ENCODE results near the gene HNRNPC.
"Not testable (repeated sequence)": the region's sequence is repeated elsewhere in the genome, so short reads cannot be mapped to it uniquely, and the experiment has no call there.

The HNRNPC gene

DNA sequence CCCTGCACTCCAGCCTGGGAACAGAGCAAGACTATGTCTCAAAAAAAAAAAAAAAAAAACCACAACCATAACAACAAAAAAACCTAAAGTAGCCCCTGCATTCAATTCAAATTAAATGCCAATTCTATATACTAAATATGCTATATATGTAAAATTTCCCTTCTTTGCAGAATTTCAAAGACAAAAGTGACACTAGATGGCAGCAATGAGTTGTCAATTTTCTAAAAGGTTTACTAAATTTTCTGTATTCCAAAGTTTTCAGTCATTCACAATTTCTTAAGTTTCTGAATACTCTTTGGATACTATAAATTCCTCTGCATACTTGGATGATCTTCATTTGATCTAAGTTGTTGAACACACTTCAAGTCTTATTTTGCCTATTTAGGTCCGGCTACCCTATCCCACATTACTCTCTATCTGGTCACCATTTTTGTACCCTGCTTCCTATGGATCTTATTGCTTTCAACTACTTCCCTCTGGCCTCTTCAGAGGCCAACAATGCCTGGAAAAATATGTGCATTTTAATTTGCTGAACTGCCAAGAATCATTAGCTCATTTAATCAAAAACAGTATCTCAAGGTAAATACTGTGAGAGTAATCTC is 27.9 kb downstream of the HNRNPC start:
- DNase-seq, result no peak

- no peak for DNase-seq
These were observed 28.8 kb downstream of the HNRNPC start for GRCh38 chr14:21240417-21240816.

DNA sequence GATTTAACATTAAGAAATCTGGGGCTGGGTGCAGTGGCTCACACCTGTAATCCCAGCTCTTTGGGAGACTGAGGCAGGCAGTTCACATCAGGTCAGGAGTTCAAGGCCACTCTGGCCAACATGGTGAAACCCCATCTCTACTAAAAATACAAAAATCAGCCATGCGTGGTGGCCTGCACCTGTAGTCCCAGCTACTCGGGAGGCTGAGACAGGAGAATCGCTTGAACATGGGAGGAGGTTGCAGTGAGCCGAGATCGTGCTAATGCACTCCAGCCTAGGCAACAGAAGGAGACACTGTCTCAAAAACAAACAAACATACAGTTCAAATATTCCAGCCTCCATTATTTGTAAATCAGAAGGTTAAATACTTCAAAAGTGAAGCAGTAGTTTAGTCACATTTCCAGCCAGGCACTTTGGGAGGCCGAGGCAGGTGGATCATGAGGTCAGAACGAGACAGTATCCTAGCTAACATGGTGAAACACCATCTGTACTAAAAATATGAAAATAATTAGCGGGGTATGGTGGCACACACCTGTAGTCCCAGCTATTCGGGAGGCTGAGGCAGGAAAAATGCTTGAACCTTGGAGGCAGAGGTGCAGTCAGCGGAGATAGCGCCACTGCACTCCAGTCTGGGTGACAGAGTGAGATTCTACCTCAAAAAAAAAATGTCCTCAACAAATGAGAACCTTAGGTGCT is 30.3 kb downstream of the HNRNPC start:
- no peak for DNase-seq

DNA sequence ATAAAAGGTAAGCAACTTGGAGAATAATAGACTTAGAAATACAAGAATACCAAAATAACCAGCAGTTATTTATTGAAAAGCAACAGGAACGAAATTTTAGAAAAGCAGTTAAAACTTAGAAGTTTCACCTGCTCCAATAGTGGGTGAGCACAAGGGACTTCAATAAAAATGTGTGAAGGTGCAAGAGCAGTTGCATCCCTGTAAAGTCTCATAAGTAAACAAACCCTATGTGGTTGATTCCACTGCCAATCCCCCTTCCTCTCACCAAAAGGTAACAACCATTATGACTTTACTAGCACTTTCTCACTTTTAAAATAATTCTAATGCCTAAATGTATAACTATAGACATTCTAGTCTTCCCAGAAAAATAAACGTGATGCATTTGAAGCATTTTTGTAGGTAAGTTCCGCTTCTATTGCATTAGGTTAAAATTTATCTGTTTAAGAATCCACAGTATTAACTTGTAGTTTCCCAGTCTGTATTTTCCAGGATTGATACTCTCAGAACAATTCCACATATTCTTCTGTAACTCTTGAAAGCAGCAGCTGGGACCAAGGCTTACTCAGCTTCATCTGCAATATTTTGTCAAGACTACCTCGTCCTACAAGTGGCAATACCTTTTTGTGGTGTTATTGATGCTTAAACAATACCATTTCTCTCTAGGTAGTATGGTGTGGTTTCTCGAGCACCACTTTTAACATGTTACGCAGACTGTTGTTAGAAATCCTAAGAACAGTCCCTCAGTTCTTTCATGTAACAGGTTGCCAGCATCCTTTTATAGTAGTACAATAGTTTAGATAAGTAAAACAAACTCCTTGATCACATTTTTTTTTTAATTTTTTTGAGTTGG is 32.1 kb downstream of the HNRNPC start:
- DNase-seq, result no peak

- no peak for DNase-seq
These were observed 35.1 kb downstream of the HNRNPC start for GRCh38 chr14:21234112-21234511.

- DNase-seq, result no peak
These were observed 35.7 kb downstream of the HNRNPC start for GRCh38 chr14:21233457-21234076.

GRCh38 chr14:21231020-21231652 is 38.1 kb downstream of the HNRNPC start:
- no peak for DNase-seq

DNA sequence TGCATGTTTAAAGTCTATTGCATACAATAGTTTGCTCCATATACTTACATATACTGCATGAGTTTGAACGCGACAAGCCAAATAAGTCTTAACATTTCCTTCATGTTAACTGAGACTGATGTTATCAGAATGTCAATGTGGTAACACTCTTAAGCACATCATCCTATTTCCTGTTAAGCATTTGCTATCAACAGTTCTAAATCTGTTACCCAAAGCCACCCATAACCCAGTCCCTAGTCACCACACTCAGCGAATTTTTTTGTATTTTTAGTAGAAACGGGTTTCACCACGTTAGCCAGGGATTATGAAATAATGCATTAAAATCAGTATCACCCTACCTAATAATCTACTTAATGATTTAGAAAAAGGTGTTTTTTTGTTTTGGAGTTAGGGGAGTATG is 39.4 kb downstream of the HNRNPC start:
- peak; percentile 43 for DNase-seq

GRCh38 chr14:21227981-21228380 is 41.3 kb downstream of the HNRNPC start:
- DNase-seq, result no peak

DNA sequence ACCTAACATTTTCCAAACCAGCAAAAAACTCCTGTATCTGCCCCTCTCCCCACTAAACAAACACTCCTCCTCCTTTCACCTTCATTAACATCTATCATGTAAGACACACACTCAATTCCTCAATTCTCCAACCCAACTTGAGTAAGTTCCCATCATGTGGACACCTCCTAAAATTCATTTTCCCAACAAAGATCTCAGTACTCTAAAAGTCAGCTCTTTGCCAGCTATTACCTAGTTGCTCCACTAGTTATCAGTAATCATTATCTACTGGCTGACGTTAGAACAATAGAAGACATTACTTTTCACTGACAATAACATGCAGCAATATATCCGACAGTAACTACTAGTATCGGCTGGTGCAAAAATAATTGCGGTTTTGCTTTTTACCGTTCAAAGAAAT is 42.1 kb downstream of the HNRNPC start:
- DNase-seq, result no peak

GRCh38 chr14:21226467-21226866 is 42.8 kb downstream of the HNRNPC start:
- no peak for DNase-seq

- not testable (repeated sequence) for DNase-seq
These were observed 44.1 kb downstream of the HNRNPC start for GRCh38 chr14:21225164-21225563.

- no peak for DNase-seq
These were observed 48.3 kb downstream of the HNRNPC start for GRCh38 chr14:21220874-21221477.

- no peak for DNase-seq
These were observed 49.6 kb downstream of the HNRNPC start for GRCh38 chr14:21219561-21220111.

DNA sequence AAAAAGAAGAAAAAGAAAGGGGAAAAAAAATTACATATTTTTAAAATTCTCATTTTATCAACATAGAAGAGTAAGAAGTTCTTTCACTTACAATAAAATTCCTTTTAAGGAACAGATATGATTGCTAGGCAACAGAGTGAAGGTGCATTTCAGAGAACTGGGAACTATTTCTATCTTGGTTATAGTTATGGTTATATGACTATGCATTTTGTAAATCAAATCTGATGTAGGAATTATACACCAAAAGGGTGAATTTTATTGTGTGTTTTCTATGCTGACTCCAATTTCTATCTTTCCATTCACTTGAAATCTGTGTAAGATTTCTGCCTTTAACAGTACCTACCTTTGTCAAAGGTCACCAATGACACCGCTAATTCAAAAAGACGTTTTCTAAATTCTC is 50.1 kb downstream of the HNRNPC start:
- DNase-seq, result no peak

DNA sequence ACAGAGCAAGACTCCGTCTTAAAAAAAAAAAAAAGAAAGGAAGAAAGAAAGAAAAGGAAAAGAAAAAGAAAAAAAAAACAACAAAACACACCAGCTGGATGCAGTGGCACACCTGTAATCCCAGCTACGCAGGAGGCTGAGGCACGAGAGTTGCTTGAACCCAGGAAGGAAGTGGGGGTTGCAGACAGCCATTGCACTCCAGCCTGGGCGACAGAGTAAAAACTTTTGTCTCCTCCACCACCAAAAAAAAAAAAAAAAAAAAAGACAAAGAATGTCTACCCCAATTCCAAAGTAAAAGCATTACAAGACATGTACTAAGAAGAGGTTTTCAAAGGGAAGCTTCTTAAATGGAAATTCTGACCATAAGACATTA is 53.4 kb downstream of the HNRNPC start:
- DNase-seq, result no peak

DNA sequence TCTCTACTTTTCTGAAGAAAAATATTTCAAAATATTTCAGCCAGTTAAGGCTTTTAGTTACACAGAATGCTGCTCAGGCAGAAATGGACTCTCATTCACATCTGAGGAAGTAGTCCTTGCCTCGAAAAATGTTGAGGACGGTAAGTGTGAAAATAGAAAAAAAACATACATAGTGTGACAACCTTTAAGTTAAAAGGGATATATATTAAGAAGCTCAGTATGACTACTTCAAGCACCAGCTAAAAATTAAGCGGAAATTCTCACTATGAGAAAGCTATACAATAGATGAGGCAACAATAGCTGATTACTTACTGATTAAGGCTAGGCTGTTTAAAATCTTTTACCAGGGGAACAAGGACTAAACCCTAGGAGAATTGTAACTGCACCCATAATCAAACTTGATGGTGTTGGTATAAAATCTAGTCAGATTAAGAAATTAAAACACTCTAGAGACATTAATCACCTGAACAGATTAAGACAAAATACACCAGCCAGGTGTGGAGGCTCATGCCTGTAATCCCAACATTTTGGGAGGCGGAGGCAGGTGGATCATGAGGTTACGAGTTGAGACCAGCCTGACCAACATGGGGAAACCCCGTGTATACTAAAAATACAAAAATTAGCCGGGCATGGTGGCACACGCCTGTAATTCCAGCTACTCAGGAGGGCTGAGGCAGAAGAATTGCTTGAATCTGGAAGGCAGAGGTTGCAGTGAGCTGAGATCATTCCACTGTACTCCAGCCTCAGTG is 53.9 kb downstream of the HNRNPC start:
- DNase-seq, result no peak

DNA sequence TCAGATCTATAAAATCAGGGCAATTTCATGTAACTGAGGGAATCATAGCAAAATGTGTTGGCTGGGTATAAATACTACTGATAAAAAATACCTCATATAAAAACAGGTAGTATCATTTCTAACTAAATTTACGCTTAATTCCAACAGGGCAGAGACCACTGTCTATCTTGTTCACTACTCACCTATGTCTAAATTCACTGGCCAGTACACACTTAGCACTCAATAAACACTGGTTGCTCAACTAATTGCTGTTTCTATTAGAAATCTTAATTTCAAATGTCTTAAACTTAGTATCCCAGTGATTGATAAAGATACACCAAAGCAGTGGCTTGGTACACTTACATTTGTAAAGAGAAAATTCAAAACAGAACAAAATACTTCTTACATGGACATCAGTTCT is 55.6 kb downstream of the HNRNPC start:
- DNase-seq, result no peak

DNA sequence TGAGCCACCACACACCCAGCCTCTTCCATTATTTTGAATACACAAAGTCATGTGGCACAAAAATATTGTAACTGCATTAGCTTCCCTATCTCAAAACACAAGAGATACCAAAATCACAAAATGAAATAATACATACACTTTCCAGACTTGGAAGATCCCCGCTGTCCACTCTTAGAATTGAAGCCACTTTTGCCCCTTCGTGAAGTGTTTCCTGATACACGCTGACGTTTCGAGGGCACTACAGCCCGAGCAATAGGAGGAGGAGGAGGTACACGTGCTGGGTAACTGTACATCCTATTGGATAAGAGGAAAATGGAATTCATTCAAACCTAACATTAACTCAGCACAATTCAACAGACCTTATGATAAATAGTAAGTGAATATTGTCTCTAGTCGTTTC is 56.4 kb downstream of the HNRNPC start:
- not testable (repeated sequence) for DNase-seq

DNA sequence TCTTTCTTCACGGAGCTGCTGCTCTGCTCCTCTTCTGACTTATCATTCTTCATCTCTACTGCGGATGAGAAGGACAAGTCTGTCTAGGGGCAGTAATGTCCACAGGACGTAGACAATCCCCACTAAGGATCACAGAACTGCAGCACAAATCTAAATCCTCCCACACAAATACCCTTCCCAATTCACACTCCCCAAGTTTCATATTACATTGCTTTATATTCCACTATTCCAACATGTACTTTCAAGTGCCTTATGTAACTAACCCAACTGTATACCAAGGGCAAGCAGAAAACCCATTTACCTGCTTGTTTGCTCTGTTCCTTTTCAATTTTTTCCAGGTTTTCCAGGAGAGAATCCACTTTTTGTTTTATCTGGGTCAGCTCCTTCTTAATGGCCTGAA is 57.7 kb downstream of the HNRNPC start:
- no peak for DNase-seq

GRCh38 chr14:21210023-21210422 is 59.2 kb downstream of the HNRNPC start:
- no peak for DNase-seq

- no peak for DNase-seq
These were observed 60.1 kb downstream of the HNRNPC start for GRCh38 chr14:21209185-21209584.

All from GF-D8 (cell line).